Cardiac fibroblast (primary cell): ENCODE data around the gene DLEC1.

Experiments used
- DNase-seq, 2 donors: peaks; one replicate each; pipeline versions ENCODE4 v3.0.0 to v3.0.0-alpha.2; 2010; ENCODE audit warnings: low read depth in 2 of 2
- H3K4me3 ChIP-seq, 2 donors: replicated peaks in 1 of 2; 1 replicate in 1 of 2; 2 replicates in 1 of 2; pipeline ENCODE4 v1.5.1; 2011; ENCODE audit warnings: low read depth in 2 of 2, low read length in 2 of 2, mild to moderate bottlenecking in 2 of 2, moderate library complexity in 1 of 2
- CTCF ChIP-seq: IDR thresholded peaks from one replicate; pipeline ENCODE4 v1.5.1; 2011; ENCODE audit warnings: low read depth, mild to moderate bottlenecking, low read length, inconsistent platforms

DLEC1 gene

GRCh38 chr3:38111201-38111600, 72.2 kb downstream of the DLEC1 start:
- DNase-seq, result no peak
- TF ChIP-seq CTCF, result no peak
- H3K4me3 ChIP-seq, result no peak overlapping the region

DNA sequence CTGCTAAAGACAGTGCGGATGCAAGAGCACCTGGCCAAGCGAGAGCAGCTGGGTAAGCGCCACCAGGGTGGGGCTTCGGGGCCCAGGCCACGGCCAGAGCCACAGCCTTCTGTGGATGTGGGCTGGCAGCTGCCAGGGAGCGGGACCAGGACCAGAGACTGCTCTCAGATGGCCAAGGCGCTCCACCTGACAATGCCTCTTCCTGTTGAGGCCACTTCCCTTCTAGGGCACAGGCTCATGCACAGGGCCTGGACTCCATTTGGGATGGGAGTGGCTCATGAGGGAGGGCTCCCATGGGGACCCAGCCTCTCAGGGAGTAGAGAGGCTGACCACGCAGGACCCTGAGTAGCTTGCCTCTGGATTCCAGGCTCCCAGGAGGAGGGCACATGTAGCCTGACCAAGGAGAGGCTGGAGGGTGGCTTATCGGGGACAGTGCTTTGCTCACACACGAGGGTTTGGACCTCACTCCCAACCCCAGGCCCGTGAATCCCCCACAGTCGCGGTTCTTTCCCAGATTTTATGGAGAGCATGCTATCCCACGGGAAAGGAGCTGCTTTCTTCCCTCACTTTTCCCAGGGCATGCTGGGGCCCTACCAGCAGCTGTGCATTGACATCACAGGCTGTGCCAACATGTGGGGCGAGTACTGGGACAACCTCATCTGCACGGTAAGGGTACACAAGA, 72.8 kb downstream of the DLEC1 start:
- no peak for DNase-seq
- H3K4me3 ChIP-seq, result no peak overlapping the region
- no peak for TF ChIP-seq CTCF

DNA sequence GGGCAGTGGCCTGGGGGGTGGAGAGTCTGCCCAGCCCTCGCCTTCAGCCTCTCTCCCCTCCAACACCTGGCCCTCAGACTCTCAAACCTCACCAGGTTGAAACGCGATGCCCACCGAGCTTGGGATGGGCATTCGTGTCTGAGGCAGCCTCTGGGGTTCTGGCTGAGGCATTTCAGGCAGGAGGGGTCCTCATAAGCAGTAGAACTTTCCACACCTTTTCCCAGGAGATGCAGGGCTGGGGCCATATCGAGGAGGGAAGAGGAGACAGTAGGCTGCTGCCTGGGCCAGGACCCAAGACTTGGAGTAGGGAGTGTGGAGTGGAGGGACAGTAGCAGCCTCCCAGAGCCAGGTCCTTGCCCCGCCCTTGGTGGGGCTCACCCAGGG, 73.4 kb downstream of the DLEC1 start:
- no peak for TF ChIP-seq CTCF
- no peak for DNase-seq
- H3K4me3 ChIP-seq, result no peak overlapping the region

DNA sequence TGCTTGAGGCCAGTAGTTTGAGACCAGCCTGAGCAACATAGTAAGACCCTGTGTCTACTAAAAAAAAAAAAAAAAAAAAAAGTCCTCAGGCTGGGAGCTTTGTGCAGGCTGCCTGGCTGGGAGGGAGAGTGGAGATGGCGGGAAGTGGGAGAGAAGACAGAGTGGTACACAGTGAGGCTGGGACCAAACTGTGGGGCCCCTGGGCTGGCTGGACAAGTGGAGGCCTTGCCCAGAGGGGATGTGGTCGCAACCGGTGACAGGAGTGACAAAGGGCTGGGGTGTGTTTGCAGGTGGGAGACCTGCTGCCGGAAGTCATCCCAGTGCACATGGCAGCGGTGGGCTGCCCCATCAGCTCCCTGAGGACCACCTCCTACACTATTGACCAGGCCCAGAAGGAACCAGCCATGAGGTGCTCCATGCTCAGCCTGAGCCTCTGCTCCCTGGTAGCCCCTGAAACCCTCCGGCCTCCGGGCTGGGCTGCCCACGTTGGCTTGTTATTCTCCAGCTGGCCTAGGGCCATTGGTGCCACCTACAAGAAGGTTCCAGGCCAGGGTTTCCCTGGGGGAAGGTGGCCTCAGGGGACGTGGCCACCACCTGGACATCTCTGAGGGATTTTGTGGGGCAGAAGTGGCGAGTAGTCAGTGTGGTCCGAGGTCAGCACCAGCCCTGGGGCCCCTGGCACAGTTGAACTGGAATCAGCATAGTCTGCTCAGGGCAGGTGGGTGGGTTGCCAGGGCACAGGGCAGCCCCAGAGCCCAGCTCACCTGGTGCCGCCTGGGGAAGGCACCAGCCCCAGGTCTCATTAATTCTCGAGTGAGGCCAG, 75.3 kb downstream of the DLEC1 start:
- H3K4me3 ChIP-seq, result no peak overlapping the region
- no peak for TF ChIP-seq CTCF
- no peak for DNase-seq

DNA sequence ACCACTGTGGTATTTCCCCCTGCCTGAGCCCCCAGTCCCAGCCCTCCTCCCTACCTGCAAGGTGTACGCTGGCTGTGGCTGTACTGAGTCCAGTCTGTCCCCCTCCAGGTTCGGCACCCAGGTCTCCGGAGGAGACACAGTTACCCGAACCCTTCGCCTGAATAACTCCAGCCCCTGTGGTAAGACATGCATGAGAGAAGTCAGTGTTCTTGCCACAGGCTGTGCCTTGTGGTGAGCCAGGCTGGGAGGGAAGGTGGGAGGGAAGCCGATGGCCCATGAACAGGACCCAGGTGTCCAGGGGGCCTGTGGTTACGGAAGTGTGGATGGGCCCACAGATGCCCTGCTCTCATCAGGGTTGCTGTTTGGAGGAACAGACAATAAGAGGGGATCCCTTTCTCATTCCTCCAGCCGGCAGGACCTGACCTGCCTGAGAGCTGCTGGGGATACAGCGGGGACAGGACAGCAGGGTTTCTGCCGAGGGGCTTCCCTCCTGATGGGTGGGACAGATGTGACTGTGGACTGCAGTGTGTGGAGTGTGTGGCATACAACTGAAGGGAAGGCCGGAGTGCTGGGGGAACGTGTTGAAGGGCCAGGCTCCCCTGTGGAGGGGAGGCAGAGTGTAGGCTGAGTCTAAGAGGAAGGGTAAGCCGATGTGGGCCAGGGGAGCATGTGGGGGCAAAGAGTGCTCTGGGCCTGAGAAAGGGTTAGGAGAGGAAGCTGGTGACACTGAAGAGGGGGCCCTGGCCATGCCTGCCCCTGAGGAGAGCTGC, 76.1 kb downstream of the DLEC1 start:
- no peak overlapping the region for H3K4me3 ChIP-seq
- no peak for DNase-seq
- TF ChIP-seq CTCF, result no peak

GRCh38 chr3:38115645-38116427, 76.8 kb downstream of the DLEC1 start:
- no peak for DNase-seq
- no peak overlapping the region for H3K4me3 ChIP-seq
- TF ChIP-seq CTCF, result no peak
